K562 (cell line): ENCODE results near the gene MTMR4. TPM values are rescaled to one million over a fixed set of nuclear protein-coding genes. Genes with fewer than 3 reads are reported as not detected.
A peak's percentile ranks its signal among the peaks of the same experiment; 100 is the strongest.

Experiments used
- ATAC-seq: fragments of 200-7000 bp; cut with Tn5 transposase; 3 replicates; pipeline ENCODE4 v1.9.1; 2020; ENCODE audit warnings: moderate library complexity
- BruUV-seq: library from RNA; stranded (reverse); fragments of 400-500 nt; replicated peaks from 2 replicates; lab custom pipeline; 2021; lab: Mats Ljungman, UMichigan
- CTCF ChIA-PET: fragments of 300-600 bp; formaldehyde crosslinking; extraction: SDS; loops from one replicate; lab custom pipeline; 2021; ENCODE audit warnings: low intra/inter-chr PET ratio; lab: Yijun Ruan, JAX
- POLR2A ChIA-PET: fragments of 300-600, 350-650 bp; sonication (Branson Sonifier 250); formaldehyde crosslinking; extraction: SDS; loops from one replicate; lab custom pipeline; 2021; ENCODE audit warnings: antibody characterized with exemption, inconsistent platforms; lab: Yijun Ruan, JAX
- DNase-seq, 4 experiments: peaks; one replicate each; pipeline versions ENCODE4 v3.0.0 to v3.0.0-alpha.2; 2011 to 2018; ENCODE audit warnings: low spot score in 3 of 4, mixed read lengths in 3 of 4; ENCODE audit errors: extremely low read depth in 1 of 4
- FAIRE-seq: peaks from 2 replicates; lab custom pipeline; 2011; peaks lifted over from hg19 to GRCh38; lab: Jason Lieb, UNC
- H2AFZ ChIP-seq: 2 replicates; pipeline ENCODE4 v1.6.0; 2011; ENCODE audit warnings: low read depth, low read length, control low read depth, inconsistent platforms
- H3K27ac ChIP-seq: fragments of 200-600 bp; 3 replicates; pipeline ENCODE4 v1.8.0; 2011; ENCODE audit warnings: low read depth, mild to moderate bottlenecking, control low read depth, inconsistent platforms, low read length, moderate library complexity, mixed read lengths; ENCODE audit errors: extremely low read depth
- H3K27me3 ChIP-seq, 2 experiments: fragments of 300-600 bp in 1 of 2; 2 replicates in 1 of 2; 3 replicates in 1 of 2; pipeline versions ENCODE4 v1.6.0 to v1.8.0; 2011; ENCODE audit warnings: inconsistent platforms in 2 of 2, low read length in 2 of 2, mild to moderate bottlenecking in 1 of 2, mixed read lengths in 1 of 2, moderate library complexity in 1 of 2; ENCODE audit not compliant: control insufficient read depth in 2 of 2, insufficient read depth in 2 of 2
- H3K36me3 ChIP-seq: fragments of 300-600 bp; 3 replicates; pipeline ENCODE4 v1.8.0; 2011; ENCODE audit warnings: mild to moderate bottlenecking, low read length, inconsistent platforms; ENCODE audit not compliant: control insufficient read depth, insufficient read depth
- H3K4me1 ChIP-seq, 2 experiments: fragments of 200-600 bp in 1 of 2; replicated peaks in 1 of 2; 2 replicates in 1 of 2; 3 replicates in 1 of 2; pipeline versions ENCODE4 v1.5.1 to v1.8.0; 2011; ENCODE audit warnings: inconsistent platforms in 2 of 2, low read length in 2 of 2, mild to moderate bottlenecking in 1 of 2, mixed read lengths in 1 of 2, moderate library complexity in 1 of 2; ENCODE audit not compliant: control insufficient read depth in 2 of 2, insufficient read depth in 2 of 2
- H3K4me2 ChIP-seq: 2 replicates; pipeline ENCODE4 v1.6.1; 2011; ENCODE audit warnings: low read length, control low read depth, inconsistent platforms, mixed read lengths; ENCODE audit not compliant: insufficient read depth
- H3K4me3 ChIP-seq: fragments of 200-600 bp; sonication (generic), shearing (Covaris generic); 2 replicates; pipeline ENCODE4 v1.5.1; 2016; ENCODE audit warnings: control low read depth, inconsistent platforms
- H3K79me2 ChIP-seq: fragments of 200-600 bp; 3 replicates; pipeline ENCODE4 v1.8.0; 2011; ENCODE audit warnings: low read length, inconsistent platforms; ENCODE audit not compliant: control insufficient read depth, insufficient read depth
- H3K9ac ChIP-seq, 2 experiments: 2 replicates each; pipeline versions ENCODE4 v1.6.0 to v1.6.1; 2011; ENCODE audit warnings: low read depth in 2 of 2, low read length in 2 of 2, control low read depth in 1 of 2, inconsistent platforms in 1 of 2, mild to moderate bottlenecking in 1 of 2, mixed read lengths in 1 of 2; ENCODE audit not compliant: insufficient read depth in 1 of 2
- H3K9me1 ChIP-seq: one replicate; pipeline ENCODE4 v1.6.0; 2011; ENCODE audit warnings: inconsistent platforms, mild to moderate bottlenecking, low read length, moderate library complexity; ENCODE audit not compliant: control insufficient read depth, insufficient read depth
- H3K9me3 ChIP-seq: replicated peaks from 2 replicates; pipeline ENCODE4 v1.5.1; 2011; ENCODE audit warnings: low read depth, low read length, inconsistent platforms; ENCODE audit not compliant: control insufficient read depth, insufficient read depth
- H4K20me1 ChIP-seq: replicated peaks from 2 replicates; pipeline ENCODE4 v1.6.1; 2011; ENCODE audit warnings: low read length, inconsistent platforms, mixed read lengths; ENCODE audit not compliant: control insufficient read depth, insufficient read depth
- FOSL1 ChIP-seq: fragments of 200-800 bp; sonication (Bioruptor generic); conservative IDR thresholded peaks from 2 replicates; pipeline ENCODE4 v1.6.1; 2016; ENCODE audit warnings: missing genetic modification characterization, missing compliant biosample characterization
- MEF2D ChIP-seq: conservative IDR thresholded peaks from 2 replicates; pipeline ENCODE4 v1.6.1; 2016; ENCODE audit warnings: low read depth, missing genetic modification characterization, missing compliant biosample characterization
- NR2C1 ChIP-seq, 2 experiments: fragments of 450-650 bp; IDR thresholded peaks; 2 replicates each; pipeline ENCODE4 v1.6.1; 2017; ENCODE audit warnings: mild to moderate bottlenecking in 2 of 2, antibody characterized with exemption in 1 of 2, inconsistent platforms in 1 of 2, missing compliant biosample characterization in 1 of 2, missing genetic modification characterization in 1 of 2
- RAD51 ChIP-seq: fragments of 450-650 bp; IDR thresholded peaks from 2 replicates; pipeline ENCODE4 v1.7.1; 2016; ENCODE audit warnings: low read depth, mild to moderate bottlenecking, borderline replicate concordance
- SRF ChIP-seq, 2 experiments: fragments of 250-450, 450-650 bp in 1 of 2; sonication (Bioruptor Pico) in 1 of 2; sonication (generic) in 1 of 2; formaldehyde crosslinking; IDR thresholded peaks; 2 replicates each; pipeline versions ENCODE4 v1.5.0 to v1.5.1; 2020 to 2022; ENCODE audit warnings: mild to moderate bottlenecking in 1 of 2, missing genetic modification reagents in 1 of 2
- WGBS: fragments of 100-300 bp; shearing (Covaris generic); methylation state at CpG from one replicate; pipeline ENCODE4 v1.1.6; 2016; ENCODE audit warnings: low coverage, mixed read lengths; ENCODE audit not compliant: insufficient coverage; ENCODE audit errors: missing lambda C conversion rate; 5-methylcytosine and 5-hydroxymethylcytosine counted together
- in situ Hi-C: fragments of 300-500 bp; cut with MboI; formaldehyde crosslinking; loops from 4 replicates; pipeline ENCODE4 v1.15.0; 2018; ENCODE audit warnings: inconsistent platforms, mixed read lengths
- intact Hi-C: fragments of 100-400 bp; cut with micrococcal nuclease; formaldehyde crosslinking; loops from 2 replicates; pipeline ENCODE4 v1.14.2; 2022
- polyA plus RNA-seq, 8 experiments: library from polyadenylated mRNA; depleted of rRNA in 4 of 8; stranded (reverse) in 5 of 8; unstranded in 3 of 8; fragments of >200 nt; fragmentation: Nextera tagmentation in 2 of 8; fragmentation: Illumina TruSeq in 1 of 8; extraction: Ambion mirVana in 2 of 8; extraction: Trizol in 1 of 8; gene quantifications; 2 replicates each; pipeline versions ENCODE4 v1.2.1 to v1.2.3, GENCODE V29; 2011 to 2014; ENCODE audit warnings: inconsistent platforms in 1 of 8, missing spikeins in 1 of 8
- total RNA-seq, 7 experiments: library from RNA; depleted of rRNA in 6 of 7; stranded (reverse); fragments of >200 nt in 6 of 7; fragmentation: Illumina TruSeq in 2 of 7; extraction: Trizol in 2 of 7; gene quantifications; 2 replicates each; pipeline versions ENCODE4 v1.2.1 to v1.2.3, GENCODE V29; 2011 to 2021; ENCODE audit warnings: low replicate concordance in 1 of 7

MTMR4 gene
- total and polyA plus RNA-seq, 9 of the 15 experiments (the other 6 are each of a cell fraction or from before 2014, with no cell fraction given) = 8.8 to 45.7 (median 28.7) TPM

GRCh38 chr17:58538811-58539409 is 24.5 kb upstream of the MTMR4 start:
- POLR2A ChIA-PET = interaction anchor here (0.6 to 1.8 kb wide), 3 partner anchors 29 to 92 kb away, joined by 3 to 10 read pairs (median 4); no protein-coding TSS in a partner anchor
- Histone ChIP-seq H3K4me2 (no peak overlapping the region; the same call in 1 of the 2 replicates), H3K27ac (no peak overlapping the region), H3K4me1 (peaks cover 0 to 22% of the 10 kb centered on the region in 2 experiments; a peak in 4 of 5 replicates), H3K79me2 (no peaks in the 10 kb centered on the region), H3K36me3 (no peaks in the 10 kb centered on the region), H2AFZ (no peak overlapping the region), H3K4me3 (no peak overlapping the region), H3K9ac (no peak overlapping the region), H3K9me1 (no peaks in the 10 kb centered on the region), H3K27me3 (peaks cover 21 to 46% of the 10 kb centered on the region in 2 experiments; a peak in 4 of 5 replicates), H4K20me1 (0 out of 2 replicates have a peak, but pooled peaks cover 3% of the 10 kb centered on the region), H3K9me3 (no peaks in the 10 kb centered on the region)
- CTCF ChIA-PET = interaction anchor here (0.6 kb wide), 1 partner anchor 1018 kb away, joined by 3 read pairs; no protein-coding TSS in a partner anchor
- intact Hi-C loops = no loop called here
- no peak for DNase-seq
- FAIRE-seq = no peak
- ATAC-seq = no peak
- in situ Hi-C loops = no loop called here
- WGBS = 7% methylated on average over 6 of the region's 6 CpGs
- no TSS peak for BruUV-seq
- TF ChIP-seq MEF2D (tag) (peak; percentile 79), NR2C1 (IDR thresholded peaks at IDR 0.05) (no peak), NR2C1 (tag; IDR thresholded peaks at IDR 0.05) (no peak), FOSL1 (tag) (no peak), RAD51 (no peak), SRF (CRISPR knock-in tag; IDR thresholded peaks at IDR 0.05) (0 out of 4 replicates have a peak, but pooled peaks of 1 of the 2 experiments have one; percentile 33)
